ENCODE data around the gene OPN3.

DNA sequence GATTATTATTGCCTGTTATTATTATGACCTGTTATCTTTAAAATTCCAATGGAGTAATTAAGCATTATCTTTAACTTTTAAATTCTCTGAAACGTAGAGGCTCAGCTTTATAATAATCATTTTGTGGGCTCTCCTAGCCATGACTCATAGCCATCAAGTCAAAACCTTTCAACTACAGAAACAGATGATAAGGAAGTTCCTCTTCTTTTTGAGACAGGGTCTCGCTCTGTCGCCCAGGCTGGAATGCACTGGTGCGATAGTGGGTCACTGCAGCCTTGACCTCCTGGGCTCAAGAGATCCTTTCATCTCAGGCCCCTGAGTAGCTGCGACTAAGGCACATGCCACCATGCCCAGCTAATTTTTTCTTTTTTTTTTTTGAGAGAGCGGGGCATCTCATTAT is 43.5 kb downstream of the OPN3 start:
- TF ChIP-seq, protein P1, sequence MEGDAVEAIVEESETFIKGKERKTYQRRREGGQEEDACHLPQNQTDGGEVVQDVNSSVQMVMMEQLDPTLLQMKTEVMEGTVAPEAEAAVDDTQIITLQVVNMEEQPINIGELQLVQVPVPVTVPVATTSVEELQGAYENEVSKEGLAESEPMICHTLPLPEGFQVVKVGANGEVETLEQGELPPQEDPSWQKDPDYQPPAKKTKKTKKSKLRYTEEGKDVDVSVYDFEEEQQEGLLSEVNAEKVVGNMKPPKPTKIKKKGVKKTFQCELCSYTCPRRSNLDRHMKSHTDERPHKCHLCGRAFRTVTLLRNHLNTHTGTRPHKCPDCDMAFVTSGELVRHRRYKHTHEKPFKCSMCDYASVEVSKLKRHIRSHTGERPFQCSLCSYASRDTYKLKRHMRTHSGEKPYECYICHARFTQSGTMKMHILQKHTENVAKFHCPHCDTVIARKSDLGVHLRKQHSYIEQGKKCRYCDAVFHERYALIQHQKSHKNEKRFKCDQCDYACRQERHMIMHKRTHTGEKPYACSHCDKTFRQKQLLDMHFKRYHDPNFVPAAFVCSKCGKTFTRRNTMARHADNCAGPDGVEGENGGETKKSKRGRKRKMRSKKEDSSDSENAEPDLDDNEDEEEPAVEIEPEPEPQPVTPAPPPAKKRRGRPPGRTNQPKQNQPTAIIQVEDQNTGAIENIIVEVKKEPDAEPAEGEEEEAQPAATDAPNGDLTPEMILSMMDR (IDR thresholded peaks at IDR 0.05; ENCODE audit: borderline replicate concordance, extremely low read depth, low read length, poor library complexity, severe bottlenecking) = no peak
- TF ChIP-seq EZH2 (IDR thresholded peaks at IDR 0.05; ENCODE audit: borderline replicate concordance, low read depth, low read length, severe bottlenecking) = no peak
